Measurements from ENCODE around the gene CDH13. TPM values are rescaled to one million over a fixed set of nuclear protein-coding genes. Genes with fewer than 3 reads are reported as not detected.

The CDH13 gene
- total and polyA plus RNA-seq, 9 donors, result 1.9 to 34.2 (median 4.8) TPM

GRCh38 chr16:83581994-83582747, 955.4 kb downstream of the CDH13 start:
- no peaks in the 10 kb centered on the region for H3K27me3 ChIP-seq
- no peaks in the 10 kb centered on the region for H3K4me1 ChIP-seq (ENCODE audit: insufficient read depth)
- no peak overlapping the region for H3K4me3 ChIP-seq
- DNase-seq, result no peak
- no peak overlapping the region for H3K27ac ChIP-seq
- intact Hi-C loops (cut with DNase I), result loop anchor here in 1 of 4 donors (10.0 kb wide), 1 partner anchor 1497 kb away; no protein-coding TSS in a partner anchor
- no peak for TF ChIP-seq EP300 (IDR thresholded peaks at IDR 0.05)
- TF ChIP-seq CTCF (IDR thresholded peaks at IDR 0.05), result no peak
- TF ChIP-seq POLR2A (IDR thresholded peaks at IDR 0.05), result no peak
- H3K9me3 ChIP-seq, result no peaks in the 10 kb centered on the region
- no peaks in the 10 kb centered on the region for H3K36me3 ChIP-seq
- 72 to 76% (median 73%) methylated on average over 5 of the region's 5 CpGs for WGBS, 3 donors

DNA sequence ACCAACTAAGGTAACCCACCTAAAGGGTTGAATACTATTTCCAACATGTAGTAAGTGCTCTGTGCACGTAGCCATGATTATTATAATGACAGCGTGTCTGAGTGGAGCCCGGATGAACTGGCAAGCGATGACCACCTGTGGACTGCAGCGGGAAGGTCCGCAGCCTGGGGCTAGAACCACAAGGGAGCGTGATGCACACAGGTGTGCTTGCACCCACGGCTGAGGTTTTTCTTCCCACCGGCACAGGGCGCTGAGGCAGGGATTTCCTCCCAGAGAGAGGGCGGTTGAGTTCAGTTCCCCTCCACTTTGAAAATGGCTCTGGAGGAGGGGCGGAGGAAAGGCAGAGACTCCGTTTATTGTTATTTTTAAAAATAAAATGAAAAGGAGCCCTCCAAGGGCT, 959.3 kb downstream of the CDH13 start:
- intact Hi-C loops (cut with DNase I), result loop anchor here in 1 of 4 donors (10.0 kb wide), 1 partner anchor 1501 kb away; no protein-coding TSS in a partner anchor
- TF ChIP-seq CTCF (IDR thresholded peaks at IDR 0.05) (no peak), POLR2A (IDR thresholded peaks at IDR 0.05) (no peak), EP300 (IDR thresholded peaks at IDR 0.05) (no peak)
- Histone ChIP-seq H3K4me1 (ENCODE audit: insufficient read depth) (no peaks in the 10 kb centered on the region), H3K36me3 (no peaks in the 10 kb centered on the region), H3K4me3 (no peak overlapping the region), H3K27ac (no peak overlapping the region), H3K9me3 (no peaks in the 10 kb centered on the region), H3K27me3 (no peaks in the 10 kb centered on the region)
- DNase-seq, result no peak
- WGBS, 3 donors, result 70 to 78% (median 77%) methylated on average over 13 of the region's 13 CpGs

DNA sequence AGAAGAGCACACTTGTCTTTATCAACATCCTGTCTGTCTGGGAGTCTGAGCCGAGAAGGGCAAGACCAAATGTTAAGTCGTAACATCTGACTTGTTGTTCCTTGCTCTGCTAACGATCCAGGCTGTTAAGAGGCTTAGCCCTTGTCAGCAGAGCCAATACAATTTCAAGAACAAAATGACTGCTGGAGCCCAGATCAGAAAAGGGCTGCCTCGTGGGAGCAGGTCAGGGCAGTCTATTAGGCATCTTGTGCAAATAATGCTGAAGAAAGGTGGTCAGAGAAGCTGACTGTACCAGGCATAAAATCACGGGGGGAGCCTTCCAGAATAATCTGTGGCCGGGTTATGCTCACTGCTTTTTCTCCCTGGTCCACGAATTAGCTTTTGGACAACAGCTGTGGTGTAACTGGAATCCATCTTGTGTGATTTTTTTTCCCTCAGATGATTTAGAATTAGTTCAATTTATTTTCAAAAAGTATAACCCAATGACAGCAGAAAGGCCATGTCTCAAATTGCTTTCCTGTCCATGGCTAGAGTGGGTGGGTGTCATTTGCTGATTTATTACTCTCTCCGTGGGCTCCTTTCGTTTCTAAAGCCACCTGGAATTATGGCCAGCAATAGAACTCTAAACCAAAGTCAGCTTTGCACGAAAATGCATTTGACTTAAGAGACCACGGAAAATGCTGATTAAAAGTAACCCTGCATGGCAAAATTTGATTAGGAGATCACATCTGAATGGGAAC, 959.9 kb downstream of the CDH13 start:
- 19 to 23% (median 23%) methylated on average over 11 of the region's 11 CpGs for WGBS, 3 donors
- no peaks in the 10 kb centered on the region for H3K9me3 ChIP-seq
- no peaks in the 10 kb centered on the region for H3K4me1 ChIP-seq (ENCODE audit: insufficient read depth)
- no peaks in the 10 kb centered on the region for H3K36me3 ChIP-seq
- intact Hi-C loops (cut with DNase I), result loop anchor here in 1 of 4 donors (10.0 kb wide), 1 partner anchor 1502 kb away; no protein-coding TSS in a partner anchor
- no peaks in the 10 kb centered on the region for H3K27me3 ChIP-seq
- no peak overlapping the region for H3K27ac ChIP-seq
- TF ChIP-seq EP300 (IDR thresholded peaks at IDR 0.05), result no peak
- no peak overlapping the region for H3K4me3 ChIP-seq
- no peak for DNase-seq

GRCh38 chr16:83587201-83587600, 960.4 kb downstream of the CDH13 start:
- Histone ChIP-seq H3K4me3 (no peak overlapping the region), H3K27me3 (no peaks in the 10 kb centered on the region), H3K9me3 (no peaks in the 10 kb centered on the region), H3K4me1 (ENCODE audit: insufficient read depth) (no peaks in the 10 kb centered on the region), H3K27ac (no peak overlapping the region), H3K36me3 (no peaks in the 10 kb centered on the region)
- TF ChIP-seq POLR2A (IDR thresholded peaks at IDR 0.05) (no peak), EP300 (IDR thresholded peaks at IDR 0.05) (no peak), CTCF (IDR thresholded peaks at IDR 0.05) (no peak)
- DNase-seq, result no peak
- intact Hi-C loops (cut with DNase I), result loop anchor here in 1 of 4 donors (10.0 kb wide), 1 partner anchor 1502 kb away; no protein-coding TSS in a partner anchor
- WGBS, 3 donors, result 52 to 60% (median 55%) methylated on average over 12 of the region's 12 CpGs
